Measurements from ENCODE around the gene GK2.

The GK2 gene

GRCh38 chr4:79364061-79364460 is 44.0 kb downstream of the GK2 start:
- Histone ChIP-seq H3K23ac (ENCODE audit: low read depth, low read length, poor library complexity) (no peak overlapping the region), H3K14ac (ENCODE audit: low read length) (no peak overlapping the region), H3K36me3 (replicated peaks in 1 of 2; ENCODE audit: control insufficient read depth in 2 of 2, insufficient read depth in 2 of 2, low read length in 2 of 2) (no peaks in the 10 kb centered on the region), H3K4me1 (ENCODE audit: control insufficient read depth in 2 of 2, insufficient read depth in 1 of 2, low read depth in 1 of 2, low read length in 2 of 2) (peaks cover 0 to 1% of the 10 kb centered on the region in 2 donors), H4K91ac (ENCODE audit: low read depth, low read length, poor library complexity) (no peak overlapping the region), H2AK5ac (ENCODE audit: low read depth, low read length) (no peak overlapping the region), H2BK15ac (ENCODE audit: low read length) (no peak overlapping the region), H2BK12ac (ENCODE audit: low read length) (no peak overlapping the region), H2BK120ac (ENCODE audit: low read depth, low read length) (no peak overlapping the region), H3K4ac (ENCODE audit: low read length) (no peak overlapping the region), H4K8ac (ENCODE audit: low read depth, low read length) (no peak overlapping the region), H3K79me1 (ENCODE audit: low read depth, low read length) (no peaks in the 10 kb centered on the region), H2AFZ (ENCODE audit: low read length) (no peak overlapping the region), H3K18ac (ENCODE audit: low read length) (no peak overlapping the region), H3K4me2 (ENCODE audit: insufficient read depth, low read length, poor library complexity, severe bottlenecking) (no peak overlapping the region), H3K27ac (replicated peaks; ENCODE audit: low read length) (no peak overlapping the region), H3K9me3 (replicated peaks in 1 of 2; ENCODE audit: control insufficient read depth in 2 of 2, insufficient read depth in 1 of 2, low read depth in 1 of 2, low read length in 2 of 2) (no peaks in the 10 kb centered on the region), H2BK5ac (ENCODE audit: low read length) (no peak overlapping the region), H3K9ac (ENCODE audit: low read depth, low read length, poor library complexity) (no peak overlapping the region), H3K4me3 (ENCODE audit: low read length in 2 of 2) (no peak overlapping the region), H3K27me3 (ENCODE audit: control insufficient read depth in 3 of 3, insufficient read depth in 3 of 3, low read depth in 1 of 3, low read length in 3 of 3) (no peaks in the 10 kb centered on the region)
- no CpG with 5 or more reads among the region's 6 CpGs for WGBS, 2 donors (ENCODE audit: extremely low coverage in 2 of 2, insufficient read length in 2 of 2, insufficient replicate concordance in 1 of 2)
- DNase-seq (ENCODE audit: low spot score), result no peak

- no peak overlapping the region for H4K8ac ChIP-seq (ENCODE audit: low read depth, low read length)
- no peak overlapping the region for H2AFZ ChIP-seq (ENCODE audit: low read length)
- no CpG with 5 or more reads among the region's 4 CpGs for WGBS, 2 donors (ENCODE audit: extremely low coverage in 2 of 2, insufficient read length in 2 of 2, insufficient replicate concordance in 1 of 2)
- H2BK120ac ChIP-seq (ENCODE audit: low read depth, low read length), result no peak overlapping the region
- H3K27me3 ChIP-seq (ENCODE audit: control insufficient read depth in 3 of 3, insufficient read depth in 3 of 3, low read depth in 1 of 3, low read length in 3 of 3), result no peaks in the 10 kb centered on the region
- no peak overlapping the region for H2AK5ac ChIP-seq (ENCODE audit: low read depth, low read length)
- no peak overlapping the region for H3K18ac ChIP-seq (ENCODE audit: low read length)
- no peak overlapping the region for H2BK12ac ChIP-seq (ENCODE audit: low read length)
- H3K4ac ChIP-seq (ENCODE audit: low read length), result no peak overlapping the region
- H3K9me3 ChIP-seq (replicated peaks in 1 of 2; ENCODE audit: control insufficient read depth in 2 of 2, insufficient read depth in 1 of 2, low read depth in 1 of 2, low read length in 2 of 2), result no peaks in the 10 kb centered on the region
- no peak overlapping the region for H2BK5ac ChIP-seq (ENCODE audit: low read length)
- no peak overlapping the region for H3K14ac ChIP-seq (ENCODE audit: low read length)
- H3K4me3 ChIP-seq (ENCODE audit: low read length in 2 of 2), result no peak overlapping the region
- no peak for DNase-seq (ENCODE audit: low spot score)
- H3K79me1 ChIP-seq (ENCODE audit: low read depth, low read length), result no peaks in the 10 kb centered on the region
- H3K9ac ChIP-seq (ENCODE audit: low read depth, low read length, poor library complexity), result no peak overlapping the region
- no peaks in the 10 kb centered on the region for H3K36me3 ChIP-seq (replicated peaks in 1 of 2; ENCODE audit: control insufficient read depth in 2 of 2, insufficient read depth in 2 of 2, low read length in 2 of 2)
- H3K23ac ChIP-seq (ENCODE audit: low read depth, low read length, poor library complexity), result no peak overlapping the region
- H4K91ac ChIP-seq (ENCODE audit: low read depth, low read length, poor library complexity), result no peak overlapping the region
- H3K4me2 ChIP-seq (ENCODE audit: insufficient read depth, low read length, poor library complexity, severe bottlenecking), result no peak overlapping the region
- H3K4me1 ChIP-seq (ENCODE audit: control insufficient read depth in 2 of 2, insufficient read depth in 1 of 2, low read depth in 1 of 2, low read length in 2 of 2), result peaks cover 0 to 1% of the 10 kb centered on the region in 2 donors
- H2BK15ac ChIP-seq (ENCODE audit: low read length), result no peak overlapping the region
- no peak overlapping the region for H3K27ac ChIP-seq (replicated peaks; ENCODE audit: low read length)
Measured at GRCh38 chr4:79362626-79363025, 45.4 kb downstream of the GK2 start.

GRCh38 chr4:79360006-79360405 is 48.0 kb downstream of the GK2 start:
- Histone ChIP-seq H4K8ac (ENCODE audit: low read depth, low read length) (no peak overlapping the region), H3K9me3 (replicated peaks in 1 of 2; ENCODE audit: control insufficient read depth in 2 of 2, insufficient read depth in 1 of 2, low read depth in 1 of 2, low read length in 2 of 2) (no peaks in the 10 kb centered on the region), H3K27ac (replicated peaks; ENCODE audit: low read length) (no peak overlapping the region), H2AFZ (ENCODE audit: low read length) (peak overlapping the region; percentile 21), H3K4me3 (ENCODE audit: low read length in 2 of 2) (no peak overlapping the region), H3K36me3 (replicated peaks in 1 of 2; ENCODE audit: control insufficient read depth in 2 of 2, insufficient read depth in 2 of 2, low read length in 2 of 2) (no peaks in the 10 kb centered on the region), H3K27me3 (ENCODE audit: control insufficient read depth in 3 of 3, insufficient read depth in 3 of 3, low read depth in 1 of 3, low read length in 3 of 3) (no peaks in the 10 kb centered on the region), H3K4ac (ENCODE audit: low read length) (no peak overlapping the region), H2BK15ac (ENCODE audit: low read length) (no peak overlapping the region), H3K14ac (ENCODE audit: low read length) (no peak overlapping the region), H3K9ac (ENCODE audit: low read depth, low read length, poor library complexity) (no peak overlapping the region), H3K18ac (ENCODE audit: low read length) (no peak overlapping the region), H2AK5ac (ENCODE audit: low read depth, low read length) (no peak overlapping the region), H3K23ac (ENCODE audit: low read depth, low read length, poor library complexity) (no peak overlapping the region), H2BK12ac (ENCODE audit: low read length) (no peak overlapping the region), H4K91ac (ENCODE audit: low read depth, low read length, poor library complexity) (no peak overlapping the region), H3K4me2 (ENCODE audit: insufficient read depth, low read length, poor library complexity, severe bottlenecking) (no peak overlapping the region), H3K4me1 (ENCODE audit: control insufficient read depth in 2 of 2, insufficient read depth in 1 of 2, low read depth in 1 of 2, low read length in 2 of 2) (no peaks in the 10 kb centered on the region), H2BK5ac (ENCODE audit: low read length) (no peak overlapping the region), H3K79me1 (ENCODE audit: low read depth, low read length) (no peaks in the 10 kb centered on the region), H2BK120ac (ENCODE audit: low read depth, low read length) (no peak overlapping the region)
- DNase-seq (ENCODE audit: low spot score), result no peak

GRCh38 chr4:79358438-79358837 is 49.6 kb downstream of the GK2 start:
- Histone ChIP-seq H3K27me3 (ENCODE audit: control insufficient read depth in 3 of 3, insufficient read depth in 3 of 3, low read depth in 1 of 3, low read length in 3 of 3) (no peaks in the 10 kb centered on the region), H3K14ac (ENCODE audit: low read length) (no peak overlapping the region), H3K79me1 (ENCODE audit: low read depth, low read length) (no peaks in the 10 kb centered on the region), H4K8ac (ENCODE audit: low read depth, low read length) (no peak overlapping the region), H3K18ac (ENCODE audit: low read length) (no peak overlapping the region), H3K9ac (ENCODE audit: low read depth, low read length, poor library complexity) (no peak overlapping the region), H3K27ac (replicated peaks; ENCODE audit: low read length) (no peak overlapping the region), H3K4ac (ENCODE audit: low read length) (no peak overlapping the region), H2BK5ac (ENCODE audit: low read length) (no peak overlapping the region), H2BK15ac (ENCODE audit: low read length) (no peak overlapping the region), H3K4me2 (ENCODE audit: insufficient read depth, low read length, poor library complexity, severe bottlenecking) (no peak overlapping the region), H3K36me3 (replicated peaks in 1 of 2; ENCODE audit: control insufficient read depth in 2 of 2, insufficient read depth in 2 of 2, low read length in 2 of 2) (no peaks in the 10 kb centered on the region), H2BK12ac (ENCODE audit: low read length) (no peak overlapping the region), H2AFZ (ENCODE audit: low read length) (no peak overlapping the region), H3K9me3 (replicated peaks in 1 of 2; ENCODE audit: control insufficient read depth in 2 of 2, insufficient read depth in 1 of 2, low read depth in 1 of 2, low read length in 2 of 2) (no peaks in the 10 kb centered on the region), H4K91ac (ENCODE audit: low read depth, low read length, poor library complexity) (no peak overlapping the region), H3K23ac (ENCODE audit: low read depth, low read length, poor library complexity) (no peak overlapping the region), H2AK5ac (ENCODE audit: low read depth, low read length) (no peak overlapping the region), H3K4me3 (ENCODE audit: low read length in 2 of 2) (no peak overlapping the region), H2BK120ac (ENCODE audit: low read depth, low read length) (no peak overlapping the region), H3K4me1 (ENCODE audit: control insufficient read depth in 2 of 2, insufficient read depth in 1 of 2, low read depth in 1 of 2, low read length in 2 of 2) (no peaks in the 10 kb centered on the region)
- WGBS, 2 donors (ENCODE audit: extremely low coverage in 2 of 2, insufficient read length in 2 of 2, insufficient replicate concordance in 1 of 2), result no CpG with 5 or more reads among the region's 1 CpG
- no peak for DNase-seq (ENCODE audit: low spot score)

Measured in neuronal stem cell (in vitro differentiated cells).